Measurements from ENCODE around the gene KCNJ16. TPM values are rescaled to one million over a fixed set of nuclear protein-coding genes. Genes with fewer than 3 reads are reported as not detected.

The KCNJ16 gene
- total RNA-seq, 3 donors from 2014 or later: 0.32 to 18.6 (median 1.3) TPM

DNA sequence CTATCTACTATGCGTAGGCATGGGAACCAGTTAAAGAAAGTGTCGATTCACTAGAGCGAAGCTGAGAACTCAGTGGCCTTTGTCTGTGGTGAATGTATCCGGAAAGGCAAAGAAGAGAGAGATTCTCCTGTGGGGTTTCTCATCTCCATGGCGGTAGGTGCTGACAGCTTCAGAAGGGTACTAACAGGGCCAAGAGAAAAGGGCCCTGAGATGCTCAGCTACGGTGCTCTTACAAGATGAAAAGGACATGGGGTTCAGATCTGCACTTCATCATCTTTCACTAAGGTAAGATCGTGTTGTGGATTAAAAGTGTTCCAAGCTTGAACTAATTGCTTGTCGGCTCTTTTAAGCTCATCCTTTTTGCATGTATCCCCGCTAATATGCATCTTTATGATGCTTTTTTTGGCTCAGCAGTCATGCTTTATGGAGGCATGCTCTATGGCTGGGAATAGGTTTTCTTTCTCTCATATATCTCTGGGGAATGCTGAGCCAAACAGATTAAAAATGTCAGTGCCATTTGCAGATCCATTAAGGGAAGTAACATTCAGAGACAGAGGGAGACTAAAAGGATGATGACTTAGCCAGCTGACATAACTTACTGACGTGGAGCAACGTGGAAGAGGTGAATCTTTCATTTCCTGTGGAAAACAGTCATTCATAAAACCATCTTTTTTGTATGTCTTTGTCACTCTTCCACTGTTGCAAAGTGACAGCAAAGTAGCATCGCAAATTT lies 29.9 kb downstream of the KCNJ16 start:
- no peaks in the 10 kb centered on the region for H3K36me3 ChIP-seq
- H3K27me3 ChIP-seq: no peaks in the 10 kb centered on the region
- H3K27ac ChIP-seq: no peak overlapping the region
- TF ChIP-seq, protein P1, sequence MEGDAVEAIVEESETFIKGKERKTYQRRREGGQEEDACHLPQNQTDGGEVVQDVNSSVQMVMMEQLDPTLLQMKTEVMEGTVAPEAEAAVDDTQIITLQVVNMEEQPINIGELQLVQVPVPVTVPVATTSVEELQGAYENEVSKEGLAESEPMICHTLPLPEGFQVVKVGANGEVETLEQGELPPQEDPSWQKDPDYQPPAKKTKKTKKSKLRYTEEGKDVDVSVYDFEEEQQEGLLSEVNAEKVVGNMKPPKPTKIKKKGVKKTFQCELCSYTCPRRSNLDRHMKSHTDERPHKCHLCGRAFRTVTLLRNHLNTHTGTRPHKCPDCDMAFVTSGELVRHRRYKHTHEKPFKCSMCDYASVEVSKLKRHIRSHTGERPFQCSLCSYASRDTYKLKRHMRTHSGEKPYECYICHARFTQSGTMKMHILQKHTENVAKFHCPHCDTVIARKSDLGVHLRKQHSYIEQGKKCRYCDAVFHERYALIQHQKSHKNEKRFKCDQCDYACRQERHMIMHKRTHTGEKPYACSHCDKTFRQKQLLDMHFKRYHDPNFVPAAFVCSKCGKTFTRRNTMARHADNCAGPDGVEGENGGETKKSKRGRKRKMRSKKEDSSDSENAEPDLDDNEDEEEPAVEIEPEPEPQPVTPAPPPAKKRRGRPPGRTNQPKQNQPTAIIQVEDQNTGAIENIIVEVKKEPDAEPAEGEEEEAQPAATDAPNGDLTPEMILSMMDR (IDR thresholded peaks at IDR 0.05): no peak
- TF ChIP-seq POLR2A (IDR thresholded peaks at IDR 0.05): no peak
- no peak for TF ChIP-seq POLR2AphosphoS5 (IDR thresholded peaks at IDR 0.05)
- no peaks in the 10 kb centered on the region for H3K4me1 ChIP-seq
- H3K4me3 ChIP-seq: no peak overlapping the region
- no peaks in the 10 kb centered on the region for H3K9me3 ChIP-seq
- intact Hi-C loops (cut with DNase I; ENCODE audit: low total_unique reads): no loop called here
- no peak for DNase-seq (ENCODE audit: low spot score in 2 of 2)

DNA sequence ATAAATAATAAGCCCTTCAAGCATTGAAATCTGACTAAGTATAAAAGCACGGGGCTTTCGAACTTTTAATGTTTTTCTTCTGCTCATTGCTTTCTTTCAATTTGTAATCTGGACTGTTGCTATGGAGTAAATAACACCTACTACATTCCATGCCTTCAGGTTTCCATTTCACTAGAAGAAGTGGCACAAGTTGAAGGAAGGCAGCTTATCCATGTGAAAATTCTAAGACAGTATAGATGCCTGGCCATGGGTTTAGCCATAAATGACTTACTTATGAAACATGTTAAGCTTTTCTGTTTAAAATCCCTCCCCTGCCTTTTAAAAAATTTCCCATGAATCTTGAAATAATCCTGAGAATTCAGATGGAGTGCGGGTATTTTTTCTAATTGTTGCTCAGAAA lies 30.6 kb downstream of the KCNJ16 start:
- Histone ChIP-seq H3K27me3 (no peaks in the 10 kb centered on the region), H3K36me3 (no peaks in the 10 kb centered on the region), H3K4me3 (no peak overlapping the region), H3K4me1 (no peaks in the 10 kb centered on the region), H3K27ac (no peak overlapping the region), H3K9me3 (no peaks in the 10 kb centered on the region)
- intact Hi-C loops (cut with DNase I; ENCODE audit: low total_unique reads): no loop called here
- no peak for DNase-seq (ENCODE audit: low spot score in 2 of 2)
- TF ChIP-seq, protein P1 (IDR thresholded peaks at IDR 0.05): no peak
- TF ChIP-seq POLR2A (IDR thresholded peaks at IDR 0.05): no peak
- TF ChIP-seq POLR2AphosphoS5 (IDR thresholded peaks at IDR 0.05): no peak

DNA sequence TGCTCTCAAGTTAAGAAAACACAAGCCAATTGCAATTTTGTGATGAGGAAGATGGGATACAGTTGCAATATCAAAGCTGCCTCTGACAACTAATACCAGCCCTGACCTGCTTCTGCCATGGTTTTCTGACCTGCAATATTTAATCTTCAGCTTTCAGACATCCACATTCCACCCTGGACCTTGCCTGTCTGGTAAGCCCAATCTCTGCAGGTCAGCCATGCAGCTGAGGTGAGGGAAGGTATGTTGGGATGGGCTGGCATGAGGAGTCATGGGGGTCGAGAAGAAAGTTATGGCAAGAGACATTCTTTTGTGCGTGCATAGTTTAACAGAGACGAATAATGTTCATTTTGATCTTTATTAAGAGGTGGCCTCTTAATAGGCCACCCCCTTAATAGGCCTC lies 31.5 kb downstream of the KCNJ16 start:
- Histone ChIP-seq H3K4me1 (no peaks in the 10 kb centered on the region), H3K9me3 (no peaks in the 10 kb centered on the region), H3K27ac (no peak overlapping the region), H3K27me3 (no peaks in the 10 kb centered on the region), H3K4me3 (no peak overlapping the region), H3K36me3 (no peaks in the 10 kb centered on the region)
- intact Hi-C loops (cut with DNase I; ENCODE audit: low total_unique reads): no loop called here
- TF ChIP-seq POLR2AphosphoS5 (IDR thresholded peaks at IDR 0.05) (no peak), POLR2A (IDR thresholded peaks at IDR 0.05) (no peak)
- TF ChIP-seq, protein P1 (IDR thresholded peaks at IDR 0.05): no peak
- no peak for DNase-seq (ENCODE audit: low spot score in 2 of 2)

DNA sequence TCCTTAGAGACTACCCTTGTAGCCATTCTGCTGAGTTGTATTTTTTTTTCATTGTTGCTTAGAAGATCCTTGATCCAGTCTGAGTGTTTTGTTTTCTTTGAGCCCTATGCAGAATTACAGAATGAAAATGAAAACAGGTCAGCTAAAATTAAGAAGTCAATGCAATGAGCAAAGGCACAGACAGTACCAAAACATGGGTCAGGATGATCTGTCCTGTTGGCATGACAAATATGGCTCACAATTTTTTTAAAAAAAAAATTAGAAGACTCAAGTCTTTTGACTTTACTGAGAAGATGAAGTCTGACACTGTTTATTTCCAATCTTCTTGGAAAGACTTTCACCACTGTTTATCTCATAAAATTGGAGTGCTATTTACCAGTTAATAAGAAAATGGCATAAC lies 32.4 kb downstream of the KCNJ16 start:
- H3K27me3 ChIP-seq: no peaks in the 10 kb centered on the region
- H3K4me1 ChIP-seq: no peaks in the 10 kb centered on the region
- TF ChIP-seq POLR2A (IDR thresholded peaks at IDR 0.05) (no peak), POLR2AphosphoS5 (IDR thresholded peaks at IDR 0.05) (no peak)
- TF ChIP-seq, protein P1 (IDR thresholded peaks at IDR 0.05): no peak
- H3K9me3 ChIP-seq: no peaks in the 10 kb centered on the region
- no peak overlapping the region for H3K4me3 ChIP-seq
- no peak for DNase-seq (ENCODE audit: low spot score in 2 of 2)
- H3K36me3 ChIP-seq: no peaks in the 10 kb centered on the region
- no peak overlapping the region for H3K27ac ChIP-seq
- intact Hi-C loops (cut with DNase I; ENCODE audit: low total_unique reads): no loop called here

DNA sequence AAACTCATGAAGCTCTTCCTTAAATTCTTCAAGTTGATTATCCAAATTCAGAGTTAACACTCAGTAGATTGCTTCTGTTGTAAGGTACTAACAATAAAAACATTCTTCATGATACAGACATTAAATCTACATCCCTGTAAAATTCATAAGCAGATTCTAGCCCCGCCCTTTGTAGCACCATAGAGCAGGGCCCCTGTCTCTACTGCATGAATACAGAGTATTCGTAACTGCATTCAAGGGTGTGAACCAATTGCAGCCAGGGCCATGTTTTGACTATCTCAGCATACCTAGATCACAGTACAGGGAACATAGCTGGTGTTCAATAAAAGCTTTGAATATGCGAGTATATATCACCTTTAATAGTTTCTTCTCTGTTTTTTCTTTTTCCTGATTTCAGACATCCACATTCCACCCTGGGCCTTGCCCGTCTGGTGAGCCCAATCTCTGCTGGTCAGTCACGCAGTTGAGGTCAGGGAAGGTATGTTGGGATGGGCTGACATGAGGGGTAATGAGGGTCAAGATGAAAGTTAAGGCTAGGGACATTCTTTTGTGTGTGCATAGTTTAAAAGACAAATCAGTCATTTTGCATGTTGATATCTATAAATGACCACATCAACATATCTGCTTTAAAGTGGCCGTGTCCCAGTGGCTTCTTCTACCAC lies 33.0 kb downstream of the KCNJ16 start:
- no peak for DNase-seq (ENCODE audit: low spot score in 2 of 2)
- Histone ChIP-seq H3K9me3 (no peaks in the 10 kb centered on the region), H3K4me1 (no peaks in the 10 kb centered on the region), H3K4me3 (no peak overlapping the region), H3K36me3 (no peaks in the 10 kb centered on the region), H3K27me3 (no peaks in the 10 kb centered on the region), H3K27ac (no peak overlapping the region)
- intact Hi-C loops (cut with DNase I; ENCODE audit: low total_unique reads): no loop called here
- no peak for TF ChIP-seq POLR2AphosphoS5 (IDR thresholded peaks at IDR 0.05)
- TF ChIP-seq POLR2A (IDR thresholded peaks at IDR 0.05): no peak
- TF ChIP-seq, protein P1 (IDR thresholded peaks at IDR 0.05): no peak

Measured in breast epithelium (tissue), 4 donors.